ENCODE data around the gene LTBP3. TPM values are rescaled to one million over a fixed set of nuclear protein-coding genes. Genes with fewer than 3 reads are reported as not detected.

LTBP3 gene
- total and polyA plus RNA-seq, 2 of the 13 experiments (the other 11 are each of a cell fraction or from before 2014, with no cell fraction given) = 12.2 to 68.1 TPM

- CTCF ChIA-PET (ENCODE audit: low intra/inter-chr PET ratio, low total read pairs) = interaction anchor here (1.0 kb wide), 1 partner anchor 11 kb away, joined by 3 read pairs; no protein-coding TSS in a partner anchor
- no peak for DNase-seq (ENCODE audit: low spot score)
- no peak for ATAC-seq
- Histone ChIP-seq H3K4me3 (replicated peaks in 1 of 3; ENCODE audit: insufficient read depth in 1 of 3, low read depth in 2 of 3, low read length in 3 of 3) (peak overlapping the region; percentile 85 to 93 (median 89)), H3K4me1 (ENCODE audit: insufficient read depth, low read length) (peaks cover 27% of the 10 kb centered on the region), H3K4me2 (ENCODE audit: low read depth, low read length) (peak overlapping the region; percentile 78), H3K36me3 (replicated peaks in 1 of 2; ENCODE audit: control insufficient read depth in 1 of 2, insufficient read depth in 2 of 2, low read length in 2 of 2) (peaks cover 0 to 19% of the 10 kb centered on the region in 2 experiments; a peak in 2 of 5 replicates), H3K9ac (ENCODE audit: insufficient read depth, low read depth, low read length) (peak overlapping the region; percentile 99), H3K27ac (ENCODE audit: extremely low read length, insufficient read depth, low read length) (peak overlapping the region; percentile 100), H4K20me1 (ENCODE audit: insufficient read depth, low read length) (peaks cover 39% of the 10 kb centered on the region), H2AFZ (ENCODE audit: low read length) (no peak overlapping the region), H3K9me3 (ENCODE audit: low read length) (no peaks in the 10 kb centered on the region), H3K79me2 (ENCODE audit: insufficient read depth, low read length) (peaks cover 61% of the 10 kb centered on the region), H3K27me3 (ENCODE audit: control insufficient read depth in 1 of 2, insufficient read depth in 2 of 2, low read length in 2 of 2) (no peaks in the 10 kb centered on the region; a peak in 2 of 5 replicates)
- in situ Hi-C loops (cut with HindIII; ENCODE audit: extremely low pct_ligation_motif_present, low pct_unique_long_range_greater_than_20kb) (loop anchor here (5.0 kb wide), 1 partner anchor 76 kb away; the partner anchor contains the start of gene NEAT1), intact Hi-C loops (cut with micrococcal nuclease; ENCODE audit: unreplicated experiment) (no loop called here)
- POLR2A ChIA-PET = interaction anchor here (0.8 to 27.3 kb wide), 27 partner anchors 9 to 224 kb away, joined by 3 to 1590 read pairs (median 11); partner anchors contain the start of genes DPF2, NEAT1, PCNX3 and SCYL1
- under 1% methylated on average over 6 of the region's 6 CpGs for WGBS (ENCODE audit: low lambda C conversion rate)
- no peak for FAIRE-seq
- no TSS peak for BruUV-seq (replicated peaks)
- no peak for TF ChIP-seq TSC22D2 (CRISPR knock-in tag; IDR thresholded peaks at IDR 0.05; ENCODE audit: borderline replicate concordance)
- 0 out of 2 replicates have a peak, but pooled peaks have one; percentile 49 for TF ChIP-seq MBD4 (IDR thresholded peaks at IDR 0.05; ENCODE audit: borderline replicate concordance, low read length)
- 0 out of 2 replicates have a peak, but pooled peaks have one; percentile 14 for TF ChIP-seq TEF (CRISPR knock-in tag; IDR thresholded peaks at IDR 0.05)
- TF ChIP-seq HDAC1 (CRISPR knock-in tag; IDR thresholded peaks at IDR 0.05) = peak; percentile 71
- no peak for TF ChIP-seq KLF15 (CRISPR knock-in tag; IDR thresholded peaks at IDR 0.05; ENCODE audit: borderline replicate concordance)
- peak; percentile 57; the same call in 1 of the 2 replicates for TF ChIP-seq ZBTB10 (CRISPR knock-in tag; IDR thresholded peaks at IDR 0.05; ENCODE audit: borderline replicate concordance)
- TF ChIP-seq ZNF33B (CRISPR knock-in tag; IDR thresholded peaks at IDR 0.05) = no peak
- no peak for TF ChIP-seq CERS6 (CRISPR knock-in tag; IDR thresholded peaks at IDR 0.05)
- TF ChIP-seq ZFP41 (CRISPR knock-in tag; IDR thresholded peaks at IDR 0.05; ENCODE audit: borderline replicate concordance) = no peak
- no peak for TF ChIP-seq ZNF746 (CRISPR knock-in tag; IDR thresholded peaks at IDR 0.05)
- TF ChIP-seq SETDB1 (CRISPR knock-in tag; IDR thresholded peaks at IDR 0.05; ENCODE audit: borderline replicate concordance) = no peak
- peak; percentile 45 for TF ChIP-seq SKI (IDR thresholded peaks at IDR 0.05; ENCODE audit: partially characterized antibody)
- 0 out of 2 replicates have a peak, but pooled peaks have one; percentile 9 for TF ChIP-seq RORA (CRISPR knock-in tag; IDR thresholded peaks at IDR 0.05)
- TF ChIP-seq ZNF142 (CRISPR knock-in tag; IDR thresholded peaks at IDR 0.05) = no peak
Observed at GRCh38 chr11:65498727-65498976, 59.5 kb downstream of the LTBP3 start.
